ENCODE results near the gene NR5A2.

NR5A2 gene

GRCh38 chr1:200133123-200133522 is 105.6 kb downstream of the NR5A2 start:
- TF ChIP-seq POLR2AphosphoS5 (IDR thresholded peaks at IDR 0.05; ENCODE audit: low read depth, low read length) (no peak), REST (IDR thresholded peaks at IDR 0.05; ENCODE audit: insufficient read depth in 1 of 2, low read depth in 2 of 2, low read length in 2 of 2) (no peak), TAF1 (IDR thresholded peaks at IDR 0.05; ENCODE audit: borderline replicate concordance, insufficient read depth, low read length) (no peak), FOXP2 (optimal IDR thresholded peaks at IDR 0.05; ENCODE audit: borderline replicate concordance, extremely low read depth, extremely low read length, insufficient read depth) (no peak), SIN3A (IDR thresholded peaks at IDR 0.05; ENCODE audit: borderline replicate concordance, insufficient read depth, low read length) (no peak)

GRCh38 chr1:200134116-200134515 is 106.6 kb downstream of the NR5A2 start:
- TF ChIP-seq POLR2AphosphoS5 (IDR thresholded peaks at IDR 0.05; ENCODE audit: low read depth, low read length) (no peak), TAF1 (IDR thresholded peaks at IDR 0.05; ENCODE audit: borderline replicate concordance, insufficient read depth, low read length) (no peak), SIN3A (IDR thresholded peaks at IDR 0.05; ENCODE audit: borderline replicate concordance, insufficient read depth, low read length) (no peak), FOXP2 (optimal IDR thresholded peaks at IDR 0.05; ENCODE audit: borderline replicate concordance, extremely low read depth, extremely low read length, insufficient read depth) (no peak), REST (IDR thresholded peaks at IDR 0.05; ENCODE audit: insufficient read depth in 1 of 2, low read depth in 2 of 2, low read length in 2 of 2) (no peak)

- TF ChIP-seq SIN3A (IDR thresholded peaks at IDR 0.05; ENCODE audit: borderline replicate concordance, insufficient read depth, low read length) (no peak), REST (IDR thresholded peaks at IDR 0.05; ENCODE audit: insufficient read depth in 1 of 2, low read depth in 2 of 2, low read length in 2 of 2) (no peak), TAF1 (IDR thresholded peaks at IDR 0.05; ENCODE audit: borderline replicate concordance, insufficient read depth, low read length) (no peak), POLR2AphosphoS5 (IDR thresholded peaks at IDR 0.05; ENCODE audit: low read depth, low read length) (no peak), FOXP2 (optimal IDR thresholded peaks at IDR 0.05; ENCODE audit: borderline replicate concordance, extremely low read depth, extremely low read length, insufficient read depth) (no peak)
Measured at GRCh38 chr1:200136384-200136783, 108.9 kb downstream of the NR5A2 start.

GRCh38 chr1:200139661-200140250 is 112.2 kb downstream of the NR5A2 start:
- TF ChIP-seq SIN3A (IDR thresholded peaks at IDR 0.05; ENCODE audit: borderline replicate concordance, insufficient read depth, low read length) = no peak
- no peak for TF ChIP-seq TAF1 (IDR thresholded peaks at IDR 0.05; ENCODE audit: borderline replicate concordance, insufficient read depth, low read length)

- TF ChIP-seq SIN3A (IDR thresholded peaks at IDR 0.05; ENCODE audit: borderline replicate concordance, insufficient read depth, low read length) = no peak
Measured at GRCh38 chr1:200143347-200143746, 115.8 kb downstream of the NR5A2 start.

DNA sequence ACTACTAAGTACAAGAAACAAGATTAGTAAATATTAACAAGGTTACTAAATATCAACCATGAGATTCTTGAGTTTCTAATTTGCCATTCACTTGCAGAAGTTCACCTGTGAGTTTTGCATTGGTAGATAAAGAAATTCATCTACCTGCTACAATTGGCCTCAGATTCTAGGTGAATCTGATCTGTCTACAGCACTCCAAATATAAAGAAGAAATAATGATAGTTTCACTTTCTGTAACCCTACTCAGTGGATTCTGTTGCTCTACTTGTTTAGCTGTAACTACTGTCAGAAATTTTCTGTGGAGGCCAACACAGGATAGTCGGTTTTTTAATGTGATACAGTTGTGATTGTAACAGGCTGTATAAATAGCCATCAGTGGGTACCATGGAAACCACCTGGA is 118.6 kb downstream of the NR5A2 start:
- TF ChIP-seq FOXP2 (optimal IDR thresholded peaks at IDR 0.05; ENCODE audit: borderline replicate concordance, extremely low read depth, extremely low read length, insufficient read depth) = no peak
- no peak for TF ChIP-seq SIN3A (IDR thresholded peaks at IDR 0.05; ENCODE audit: borderline replicate concordance, insufficient read depth, low read length)
- TF ChIP-seq TAF1 (IDR thresholded peaks at IDR 0.05; ENCODE audit: borderline replicate concordance, insufficient read depth, low read length) = no peak
- no peak for TF ChIP-seq REST (IDR thresholded peaks at IDR 0.05; ENCODE audit: insufficient read depth in 1 of 2, low read depth in 2 of 2, low read length in 2 of 2)
- TF ChIP-seq POLR2AphosphoS5 (IDR thresholded peaks at IDR 0.05; ENCODE audit: low read depth, low read length) = no peak

All from PFSK-1 (cell line).